K562 (cell line): Measurements from ENCODE around the gene PMP22.

Experiments used
- ARID3A ChIP-seq: IDR thresholded peaks from 2 replicates; pipeline ENCODE4 v1.6.1; 2012; ENCODE audit warnings: low read depth, low read length, improper control_type of control experiment, borderline replicate concordance
- EGR1 ChIP-seq: fragments of 450-650 bp; conservative IDR thresholded peaks from 2 replicates; pipeline ENCODE4 v1.6.1; 2017; ENCODE audit warnings: mild to moderate bottlenecking
- GTF2A2 ChIP-seq: IDR thresholded peaks from 2 replicates; pipeline ENCODE4 v1.6.1; 2016; ENCODE audit warnings: mild to moderate bottlenecking, missing genetic modification characterization, missing compliant biosample characterization
- HINFP ChIP-seq: fragments of 450-650 bp; conservative IDR thresholded peaks from 2 replicates; pipeline ENCODE4 v1.6.1; 2016; ENCODE audit warnings: missing genetic modification characterization, low read depth, mild to moderate bottlenecking, control low read depth, missing compliant biosample characterization
- POLR2AphosphoS5 ChIP-seq: IDR thresholded peaks from 2 replicates; pipeline ENCODE4 v1.6.1; 2011; ENCODE audit warnings: mild to moderate bottlenecking, low read depth, low read length, moderate library complexity; ENCODE audit not compliant: control insufficient read depth, insufficient read depth
- SETDB1 ChIP-seq: IDR thresholded peaks from one replicate; pipeline ENCODE4 v1.6.1; 2012; ENCODE audit warnings: low read length, control low read depth, inconsistent platforms
- UBTF ChIP-seq, 2 experiments: IDR thresholded peaks; 2 replicates each; pipeline ENCODE4 v1.6.1; 2012; ENCODE audit warnings: improper control_type of control experiment in 2 of 2, low read depth in 2 of 2, low read length in 2 of 2, borderline replicate concordance in 1 of 2
- ZNF124 ChIP-seq: sonication (generic); formaldehyde crosslinking; IDR thresholded peaks from 2 replicates; pipeline ENCODE4 v1.8.1; 2022; ENCODE audit warnings: missing genetic modification reagents
- TF ChIP-seq, protein P1 (sequence below): sonication (generic); formaldehyde crosslinking; IDR thresholded peaks from 2 replicates; pipeline ENCODE4 v1.9.0; 2022; ENCODE audit warnings: mild to moderate bottlenecking, missing genetic modification reagents
- TF ChIP-seq, protein P2 (sequence below): fragments of 450-650 bp; formaldehyde crosslinking; IDR thresholded peaks from 2 replicates; pipeline ENCODE4 v1.4.0; 2022; ENCODE audit warnings: missing genetic modification characterization

DNA sequence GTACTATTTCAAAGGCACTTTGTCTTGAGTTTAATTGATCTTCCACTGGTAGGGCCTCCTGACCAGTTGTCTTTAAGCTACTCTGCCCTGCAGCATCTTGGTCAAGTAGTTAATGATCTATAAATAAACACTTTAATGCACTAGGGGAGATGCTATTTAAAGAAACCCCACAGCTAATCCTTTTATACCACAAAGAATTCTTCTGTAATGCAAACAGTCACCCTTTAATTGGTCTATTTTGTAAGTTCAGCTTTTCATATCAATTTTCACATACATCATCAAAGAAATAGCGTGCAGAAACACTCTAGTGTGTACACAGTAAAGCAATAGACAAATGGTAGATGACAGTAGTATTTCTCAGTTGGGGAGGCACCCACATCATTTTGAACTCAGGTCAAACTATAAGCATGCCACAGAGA, 70.3 kb downstream of the PMP22 start:
- TF ChIP-seq GTF2A2 (tag) = no peak
- TF ChIP-seq ARID3A = no peak
- no peak for TF ChIP-seq ZNF124
- TF ChIP-seq, protein P1, sequence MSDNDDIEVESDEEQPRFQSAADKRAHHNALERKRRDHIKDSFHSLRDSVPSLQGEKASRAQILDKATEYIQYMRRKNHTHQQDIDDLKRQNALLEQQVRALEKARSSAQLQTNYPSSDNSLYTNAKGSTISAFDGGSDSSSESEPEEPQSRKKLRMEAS = no peak
- no peak for TF ChIP-seq UBTF (IDR thresholded peaks at IDR 0.05; ENCODE audit: borderline replicate concordance in 1 of 2, low read depth in 2 of 2, low read length in 2 of 2)
- no peak for TF ChIP-seq HINFP
- no peak for TF ChIP-seq EGR1
- TF ChIP-seq POLR2AphosphoS5 = no peak
- TF ChIP-seq SETDB1 = no peak
- TF ChIP-seq, protein P2, sequence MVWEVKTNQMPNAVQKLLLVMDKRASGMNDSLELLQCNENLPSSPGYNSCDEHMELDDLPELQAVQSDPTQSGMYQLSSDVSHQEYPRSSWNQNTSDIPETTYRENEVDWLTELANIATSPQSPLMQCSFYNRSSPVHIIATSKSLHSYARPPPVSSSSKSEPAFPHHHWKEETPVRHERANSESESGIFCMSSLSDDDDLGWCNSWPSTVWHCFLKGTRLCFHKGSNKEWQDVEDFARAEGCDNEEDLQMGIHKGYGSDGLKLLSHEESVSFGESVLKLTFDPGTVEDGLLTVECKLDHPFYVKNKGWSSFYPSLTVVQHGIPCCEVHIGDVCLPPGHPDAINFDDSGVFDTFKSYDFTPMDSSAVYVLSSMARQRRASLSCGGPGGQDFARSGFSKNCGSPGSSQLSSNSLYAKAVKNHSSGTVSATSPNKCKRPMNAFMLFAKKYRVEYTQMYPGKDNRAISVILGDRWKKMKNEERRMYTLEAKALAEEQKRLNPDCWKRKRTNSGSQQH (CRISPR knock-in tag) = no peak
